ENCODE results near the gene STK32B.

STK32B gene

GRCh38 chr4:5027346-5027745 is 23.9 kb upstream of the STK32B start:
- Histone ChIP-seq H3K9me3 (no peaks in the 10 kb centered on the region), H3K4me3 (ENCODE audit: low read depth, low read length) (no peak overlapping the region), H3K4me1 (no peaks in the 10 kb centered on the region), H3K27me3 (no peaks in the 10 kb centered on the region; the same call in 1 of the 2 replicates), H3K36me3 (no peaks in the 10 kb centered on the region)
- DNase-seq = no peak
- TF ChIP-seq CTCF (IDR thresholded peaks at IDR 0.05; ENCODE audit: low read depth, low read length) = no peak

- no peaks in the 10 kb centered on the region for H3K4me1 ChIP-seq
- no peaks in the 10 kb centered on the region; the same call in 1 of the 2 replicates for H3K27me3 ChIP-seq
- no peaks in the 10 kb centered on the region for H3K9me3 ChIP-seq
- no peak overlapping the region for H3K4me3 ChIP-seq (ENCODE audit: low read depth, low read length)
- no peaks in the 10 kb centered on the region for H3K36me3 ChIP-seq
- DNase-seq = no peak
- TF ChIP-seq CTCF (IDR thresholded peaks at IDR 0.05; ENCODE audit: low read depth, low read length) = no peak
Measured at GRCh38 chr4:5028480-5028879, 22.8 kb upstream of the STK32B start.

- no peaks in the 10 kb centered on the region; the same call in 1 of the 2 replicates for H3K27me3 ChIP-seq
- H3K36me3 ChIP-seq = no peaks in the 10 kb centered on the region
- no peaks in the 10 kb centered on the region for H3K9me3 ChIP-seq
- no peaks in the 10 kb centered on the region for H3K4me1 ChIP-seq
- H3K4me3 ChIP-seq (ENCODE audit: low read depth, low read length) = no peak overlapping the region
- no peak for TF ChIP-seq CTCF (IDR thresholded peaks at IDR 0.05; ENCODE audit: low read depth, low read length)
- DNase-seq = no peak
Measured at GRCh38 chr4:5029447-5029846, 21.8 kb upstream of the STK32B start.

GRCh38 chr4:5030221-5030620 is 21.1 kb upstream of the STK32B start:
- H3K27me3 ChIP-seq = no peaks in the 10 kb centered on the region; the same call in 1 of the 2 replicates
- H3K4me1 ChIP-seq = no peaks in the 10 kb centered on the region
- TF ChIP-seq CTCF (IDR thresholded peaks at IDR 0.05; ENCODE audit: low read depth, low read length) = no peak
- no peaks in the 10 kb centered on the region for H3K9me3 ChIP-seq
- H3K4me3 ChIP-seq (ENCODE audit: low read depth, low read length) = no peak overlapping the region
- H3K36me3 ChIP-seq = no peaks in the 10 kb centered on the region
- no peak for DNase-seq

- Histone ChIP-seq H3K27me3 (no peaks in the 10 kb centered on the region; the same call in 1 of the 2 replicates), H3K9me3 (no peaks in the 10 kb centered on the region), H3K4me1 (no peaks in the 10 kb centered on the region), H3K4me3 (ENCODE audit: low read depth, low read length) (no peak overlapping the region), H3K36me3 (no peaks in the 10 kb centered on the region)
- TF ChIP-seq CTCF (IDR thresholded peaks at IDR 0.05; ENCODE audit: low read depth, low read length) = no peak
- DNase-seq = no peak
Measured at GRCh38 chr4:5030927-5031326, 20.4 kb upstream of the STK32B start.

GRCh38 chr4:5032813-5033212 is 18.5 kb upstream of the STK32B start:
- no peaks in the 10 kb centered on the region for H3K9me3 ChIP-seq
- no peak for TF ChIP-seq CTCF (IDR thresholded peaks at IDR 0.05; ENCODE audit: low read depth, low read length)

More at GRCh38 chr4:5032813-5033212, 18.5 kb upstream of the STK32B start:
- Histone ChIP-seq H3K27me3 (no peaks in the 10 kb centered on the region), H3K4me3 (ENCODE audit: low read depth, low read length) (no peak overlapping the region), H3K4me1 (no peaks in the 10 kb centered on the region), H3K36me3 (no peaks in the 10 kb centered on the region)
- DNase-seq = no peak

All from BE2C (cell line).